Activated CD4-positive, CD25-positive, alpha-beta regulatory T cell (primary cell): Measurements from ENCODE around the gene ADARB2.

Source experiments
- DNase-seq, 4 experiments: peaks; one replicate each; lab custom pipeline; 2025; lab: John Stamatoyannopoulos, UW

Gene ADARB2

DNA sequence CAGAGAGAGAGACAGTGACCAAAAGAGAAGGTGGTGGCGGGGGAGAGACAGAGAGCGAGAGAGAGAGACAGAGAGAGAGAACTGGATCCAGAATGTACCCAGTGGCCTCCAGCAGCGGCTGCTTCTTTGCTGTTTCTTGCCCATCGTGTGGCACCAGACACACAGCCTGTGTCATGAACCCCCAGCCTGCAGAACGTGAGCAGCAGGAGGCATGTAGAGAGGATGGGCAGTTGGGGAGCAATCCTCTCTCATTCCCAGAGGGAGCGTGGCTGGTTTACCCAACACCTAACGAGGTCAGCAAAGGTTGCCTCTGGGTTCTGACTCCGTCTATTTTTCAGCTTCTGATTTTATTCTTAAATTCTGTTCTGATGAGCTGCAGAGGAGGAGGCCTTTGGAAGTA lies 168.1 kb downstream of the ADARB2 start:
- no peak for DNase-seq

DNA sequence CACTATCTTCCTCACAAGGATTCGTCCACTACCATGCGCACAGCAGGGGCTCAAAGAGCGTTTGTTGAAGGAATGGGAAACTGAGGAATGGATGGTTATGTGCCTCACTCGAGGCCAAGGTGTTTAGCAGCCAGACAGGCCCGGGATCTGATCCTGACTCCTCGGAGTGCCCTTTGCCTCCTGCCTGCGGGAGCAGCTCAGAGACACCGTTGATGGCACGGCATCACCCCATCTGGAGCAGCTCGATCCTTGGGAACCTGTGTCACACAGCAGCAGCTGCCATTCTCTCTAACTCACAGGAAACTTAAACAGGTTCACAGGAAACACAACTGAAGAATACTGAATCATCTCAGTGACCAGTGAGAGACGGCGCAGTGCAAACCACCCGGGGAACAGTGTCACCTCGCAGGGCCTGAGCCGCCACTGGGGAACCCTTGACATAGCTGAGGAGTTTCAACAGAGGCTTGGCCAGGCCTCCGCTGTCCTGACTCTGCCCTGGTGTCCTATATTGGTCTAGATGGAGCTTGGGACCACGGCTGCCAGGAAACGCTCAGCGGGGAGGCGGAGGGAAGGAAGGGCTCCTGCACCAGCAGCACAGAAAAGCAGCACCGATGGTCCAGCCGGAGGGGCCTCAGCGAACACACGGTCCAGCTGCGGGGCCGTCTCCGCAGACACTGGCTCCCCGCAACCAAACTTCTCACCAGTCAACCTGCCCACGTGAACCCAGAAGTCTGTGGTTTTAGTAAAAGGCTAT lies 169.4 kb downstream of the ADARB2 start:
- DNase-seq = no peak

DNA sequence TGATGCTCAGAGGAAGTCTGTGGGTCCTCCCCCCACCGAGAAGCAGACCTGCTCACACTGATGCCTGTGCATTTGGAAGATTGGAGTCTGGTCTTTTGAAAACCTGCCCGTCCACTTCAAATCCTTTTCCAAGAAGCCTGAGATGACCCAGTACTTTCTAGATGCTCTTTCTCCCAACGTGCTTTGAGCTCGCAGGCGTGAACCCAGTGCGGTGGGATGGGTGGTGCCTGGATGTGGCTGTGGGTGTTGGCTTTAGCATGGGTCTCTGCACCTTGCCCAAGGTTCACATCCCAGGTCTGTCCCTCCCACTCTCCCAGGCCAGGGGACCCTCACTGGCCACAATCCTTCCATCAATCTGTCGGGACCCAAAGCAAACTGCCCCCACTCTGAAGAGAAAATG lies 170.2 kb downstream of the ADARB2 start:
- no peak for DNase-seq

DNA sequence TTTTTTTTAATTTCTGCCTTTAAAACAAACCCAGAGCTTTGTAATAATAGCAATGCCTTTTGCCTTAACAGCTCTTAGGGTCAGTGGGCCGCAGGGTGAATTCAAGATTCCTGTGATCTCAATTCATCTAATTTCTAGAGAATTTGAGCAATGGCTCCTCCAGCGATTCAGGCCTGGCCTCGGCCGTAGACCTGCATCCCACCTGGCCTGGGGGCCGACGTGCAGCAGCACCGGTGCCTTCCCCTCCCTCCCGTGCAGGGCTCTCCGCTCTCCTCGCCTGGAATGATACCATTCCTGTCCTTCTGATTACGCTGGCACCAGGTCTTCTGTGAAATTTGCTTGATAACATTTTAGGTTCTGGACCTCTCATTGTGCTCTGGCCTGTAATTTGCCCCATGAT lies 172.5 kb downstream of the ADARB2 start:
- DNase-seq = no peak

DNA sequence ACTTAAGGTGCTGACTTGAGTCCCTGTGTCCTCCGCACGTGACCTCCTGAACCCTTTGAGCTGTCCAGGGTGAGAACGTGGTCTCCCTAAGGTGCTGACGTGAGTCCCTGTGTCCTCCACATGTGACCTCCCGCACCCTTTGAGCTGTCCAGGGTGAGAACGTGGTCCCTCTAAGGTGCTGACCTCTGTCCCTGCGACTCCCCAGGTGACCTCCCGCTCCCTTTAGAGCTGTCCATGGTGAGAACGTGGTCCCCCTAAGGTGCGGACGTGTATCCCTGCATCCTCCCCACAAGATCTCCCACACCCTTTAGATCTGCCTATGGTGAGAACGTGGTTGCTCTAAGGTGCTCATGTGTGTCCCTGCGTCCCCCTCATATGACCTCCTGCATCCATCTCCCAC lies 174.3 kb downstream of the ADARB2 start:
- no peak for DNase-seq

DNA sequence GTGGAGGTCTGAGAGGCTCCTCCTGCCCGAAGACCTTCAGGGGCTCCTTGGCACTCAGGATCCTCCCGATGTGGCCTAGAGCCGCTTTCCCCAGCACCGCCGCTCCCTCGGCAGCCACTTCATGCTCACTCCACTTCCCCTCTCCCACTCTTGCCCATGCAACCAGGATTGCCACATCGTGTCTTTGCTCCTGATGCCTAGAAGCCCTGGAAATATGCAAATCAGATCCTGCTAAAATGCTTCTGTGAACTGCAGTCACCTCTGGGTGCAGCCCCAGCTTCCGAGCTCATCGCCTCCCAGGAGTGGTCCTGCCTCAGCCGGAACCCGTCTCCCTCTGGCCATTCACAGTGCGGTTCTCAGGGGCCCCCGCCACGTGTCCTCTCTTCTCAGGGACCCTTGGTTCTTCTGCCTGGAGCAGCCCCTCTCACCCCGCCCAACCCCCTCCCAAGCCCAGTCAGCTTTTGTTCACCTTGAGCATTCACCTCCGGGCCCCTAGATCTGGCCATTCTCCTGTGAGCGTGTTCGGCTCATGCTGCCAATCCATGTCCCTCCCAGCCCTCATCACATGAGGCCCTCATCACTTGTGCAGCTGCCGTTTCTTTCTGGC lies 175.5 kb downstream of the ADARB2 start:
- no peak for DNase-seq

DNA sequence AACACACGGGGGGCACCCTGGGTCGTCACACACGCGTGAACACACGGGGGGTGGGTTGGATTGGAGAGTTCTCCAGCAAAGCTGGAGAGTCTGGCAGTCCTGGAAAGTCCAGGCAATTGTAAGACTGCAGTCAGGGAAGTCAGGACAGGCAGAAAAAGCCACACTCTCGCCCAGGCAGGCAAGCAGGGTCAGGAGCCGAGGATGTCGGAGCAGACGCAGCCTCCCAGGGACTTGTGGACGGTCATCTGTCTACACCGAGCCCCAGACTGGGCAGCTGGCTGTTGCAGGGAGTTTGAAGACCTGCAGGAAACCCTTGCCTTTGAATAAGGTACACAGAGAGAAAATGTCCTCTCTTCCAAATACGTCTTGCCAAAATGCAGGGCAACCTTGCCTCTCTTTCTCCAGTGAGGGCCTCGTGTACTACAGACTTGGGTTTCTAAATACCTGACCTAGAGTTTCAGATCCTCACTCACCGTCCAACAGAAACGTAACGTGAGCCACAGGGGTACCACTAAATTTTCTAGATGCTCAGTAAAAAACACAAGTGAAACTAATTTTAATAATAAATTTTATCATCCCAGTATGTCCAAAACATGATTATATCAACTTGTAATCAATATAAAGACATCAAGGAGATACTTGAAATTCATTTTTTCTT lies 176.7 kb downstream of the ADARB2 start:
- no peak for DNase-seq

DNA sequence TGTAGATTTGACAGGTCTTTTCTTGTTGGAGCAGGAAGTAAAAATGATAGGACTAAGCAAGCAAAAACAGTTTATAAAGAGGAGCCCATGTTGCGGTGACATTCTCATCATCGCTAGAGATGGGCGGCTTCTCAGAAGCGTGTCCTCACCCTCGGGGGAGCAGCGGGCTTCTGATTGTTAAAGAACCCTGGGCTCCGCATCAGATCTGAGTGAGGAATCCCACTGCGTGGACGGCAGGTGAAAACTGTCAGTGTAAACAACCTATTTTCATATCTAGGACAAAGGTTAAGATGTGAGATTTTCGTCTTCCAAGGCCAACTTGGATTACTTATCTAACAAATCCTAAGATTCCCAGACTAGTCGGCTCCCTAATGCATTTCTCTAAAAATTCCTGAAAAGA lies 177.6 kb downstream of the ADARB2 start:
- no peak for DNase-seq

DNA sequence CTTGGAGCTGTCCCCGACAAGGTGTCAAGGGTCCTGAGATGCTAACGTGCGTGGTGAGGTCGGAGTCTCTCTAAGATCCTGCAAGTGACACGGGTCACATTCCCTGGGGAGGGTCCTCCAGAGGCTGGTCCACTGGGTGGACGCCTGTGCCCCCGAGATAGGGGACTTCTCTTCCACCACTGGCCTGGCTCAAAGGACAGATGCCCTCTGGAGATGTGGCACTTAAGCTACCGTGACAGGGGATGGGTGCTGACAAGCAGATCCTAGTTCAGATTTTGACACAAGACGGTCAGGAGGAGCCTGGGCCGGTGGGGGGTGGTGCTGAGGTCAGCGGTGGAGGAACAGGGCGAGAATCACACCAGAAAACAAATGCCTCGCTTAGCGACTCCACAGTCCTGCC lies 178.0 kb downstream of the ADARB2 start:
- DNase-seq = no peak

DNA sequence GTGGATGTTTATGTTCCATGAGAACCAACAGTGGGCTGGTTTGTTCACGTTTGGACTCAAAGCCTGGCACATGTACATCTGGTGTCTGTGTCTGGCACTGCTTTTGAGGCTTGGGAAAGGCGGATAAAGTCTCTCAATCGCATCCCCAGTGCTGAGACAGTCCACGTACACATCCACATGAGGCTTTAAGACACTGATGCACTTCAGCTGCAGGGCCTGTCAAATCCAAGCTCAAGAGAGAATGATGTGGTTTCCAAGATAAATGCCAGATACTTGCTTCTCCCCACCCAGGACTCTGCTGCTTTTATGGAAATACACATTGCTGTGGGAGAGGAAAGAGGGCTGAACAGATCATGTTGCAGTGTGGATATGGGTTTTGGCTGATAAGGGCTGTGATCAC lies 178.4 kb downstream of the ADARB2 start:
- no peak for DNase-seq

DNA sequence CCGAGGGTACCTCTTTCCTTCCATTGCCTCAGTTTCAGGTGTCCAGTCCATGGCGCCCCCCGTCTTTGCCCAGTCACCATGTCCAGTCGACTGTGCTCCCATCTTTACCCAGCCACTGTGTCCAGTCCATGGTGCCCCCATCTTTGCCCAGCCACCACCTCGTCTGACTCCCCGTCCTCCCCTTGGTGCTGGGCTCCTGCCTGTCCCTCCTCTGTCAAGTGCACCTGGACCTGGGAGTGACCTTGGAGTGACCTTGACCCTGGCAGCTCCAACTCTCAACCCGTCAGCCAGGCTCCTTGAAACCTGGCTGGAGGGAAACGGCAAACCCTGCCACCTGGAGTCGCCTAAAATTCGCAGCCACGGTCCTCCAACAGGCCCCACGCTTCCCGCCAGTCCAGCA lies 180.2 kb downstream of the ADARB2 start:
- DNase-seq = no peak

DNA sequence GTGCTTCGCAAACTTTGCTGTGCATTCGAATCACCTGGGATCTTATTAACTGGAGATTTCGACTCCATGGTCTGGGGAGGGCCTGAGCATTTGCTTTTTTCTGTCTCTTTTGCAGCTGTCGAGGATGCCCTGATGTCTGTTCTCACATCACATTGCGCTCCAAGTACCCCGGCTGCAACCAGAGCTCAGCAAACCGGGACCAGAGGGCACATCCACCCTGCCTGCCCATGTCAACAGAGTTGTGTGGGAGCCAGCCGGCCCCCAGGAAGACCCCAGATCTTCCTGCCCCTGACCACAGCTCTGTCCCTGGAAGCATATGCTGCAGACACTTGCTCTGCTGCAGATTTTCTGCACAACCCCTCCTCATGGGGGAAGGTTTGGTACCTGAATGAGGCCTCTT lies 180.8 kb downstream of the ADARB2 start:
- DNase-seq = no peak

DNA sequence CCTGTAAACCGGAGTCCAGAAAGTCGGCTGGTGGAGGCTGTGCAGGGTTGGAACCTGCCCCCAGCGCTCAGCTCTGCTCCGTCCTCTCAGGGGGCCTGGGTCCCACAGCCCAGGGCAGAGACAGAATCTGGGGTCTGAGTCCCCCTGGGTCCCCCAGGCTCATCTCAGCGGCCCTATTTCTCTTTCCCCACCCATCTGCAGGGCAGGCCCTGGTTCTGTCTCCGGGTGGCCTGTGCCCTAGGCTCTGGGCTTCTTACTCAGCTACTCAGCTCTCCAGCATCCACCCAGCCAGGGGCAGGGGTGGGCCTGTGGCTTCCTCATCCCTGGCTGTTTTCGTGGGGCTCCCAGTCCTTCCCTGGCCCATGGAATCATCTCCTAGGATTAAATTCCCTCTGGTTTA lies 183.4 kb downstream of the ADARB2 start:
- no peak for DNase-seq

DNA sequence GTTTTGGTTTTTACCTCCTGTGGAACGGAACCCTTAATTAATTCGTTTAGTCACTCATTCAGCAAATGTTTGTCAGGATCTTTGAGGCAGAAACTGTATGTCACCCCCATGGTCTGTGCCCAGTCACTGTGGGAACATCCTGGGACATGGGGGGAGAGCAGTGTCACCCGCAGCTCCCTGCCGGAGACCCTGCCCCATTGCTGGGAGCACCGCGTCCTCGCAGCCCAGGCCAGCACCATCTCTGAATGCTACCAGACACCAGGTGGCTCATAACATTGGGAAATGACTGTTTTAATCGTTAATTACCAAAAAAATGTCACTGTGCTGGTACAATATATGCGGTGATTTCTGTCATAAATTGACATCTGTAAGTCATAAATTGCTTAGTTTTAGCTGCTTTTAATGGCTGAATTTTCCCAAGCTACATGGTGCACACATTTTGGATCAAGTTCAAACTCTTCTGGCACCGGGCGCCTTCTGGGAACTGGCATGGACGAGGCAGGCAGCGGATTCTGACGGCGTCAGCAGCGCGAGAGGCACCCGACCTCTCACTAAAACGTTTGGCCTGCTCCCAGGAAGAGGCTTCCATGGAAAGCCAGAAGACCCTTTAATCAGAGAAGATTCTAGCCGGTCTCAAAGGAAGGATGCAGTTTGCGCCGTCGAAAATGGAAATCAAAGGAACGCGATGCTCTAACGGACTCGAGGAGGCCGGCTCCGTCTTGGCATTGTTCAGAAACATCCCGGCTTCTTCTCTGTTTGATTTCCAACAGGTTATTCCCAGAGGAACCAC lies 184.2 kb downstream of the ADARB2 start:
- no peak for DNase-seq

DNA sequence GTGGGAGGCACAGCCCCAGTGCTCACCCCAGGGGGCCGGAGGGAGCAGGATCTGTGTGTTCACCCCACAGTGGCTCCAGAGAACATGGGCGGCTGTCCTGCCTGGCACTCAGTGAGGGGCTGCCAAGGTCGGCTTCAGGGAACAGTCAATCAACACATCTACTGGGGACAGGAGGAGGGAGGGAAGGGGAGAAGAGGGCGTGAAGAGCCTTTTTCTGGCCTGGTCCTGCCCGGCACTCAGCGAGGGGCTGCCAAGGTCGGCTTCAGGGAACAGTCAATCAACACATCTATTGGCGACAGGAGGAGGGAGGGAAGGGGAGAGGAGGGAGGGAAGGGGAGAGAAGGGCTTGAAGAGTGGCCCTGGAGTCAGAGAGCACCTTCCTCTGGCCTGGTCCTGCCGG lies 184.9 kb downstream of the ADARB2 start:
- no peak for DNase-seq

DNA sequence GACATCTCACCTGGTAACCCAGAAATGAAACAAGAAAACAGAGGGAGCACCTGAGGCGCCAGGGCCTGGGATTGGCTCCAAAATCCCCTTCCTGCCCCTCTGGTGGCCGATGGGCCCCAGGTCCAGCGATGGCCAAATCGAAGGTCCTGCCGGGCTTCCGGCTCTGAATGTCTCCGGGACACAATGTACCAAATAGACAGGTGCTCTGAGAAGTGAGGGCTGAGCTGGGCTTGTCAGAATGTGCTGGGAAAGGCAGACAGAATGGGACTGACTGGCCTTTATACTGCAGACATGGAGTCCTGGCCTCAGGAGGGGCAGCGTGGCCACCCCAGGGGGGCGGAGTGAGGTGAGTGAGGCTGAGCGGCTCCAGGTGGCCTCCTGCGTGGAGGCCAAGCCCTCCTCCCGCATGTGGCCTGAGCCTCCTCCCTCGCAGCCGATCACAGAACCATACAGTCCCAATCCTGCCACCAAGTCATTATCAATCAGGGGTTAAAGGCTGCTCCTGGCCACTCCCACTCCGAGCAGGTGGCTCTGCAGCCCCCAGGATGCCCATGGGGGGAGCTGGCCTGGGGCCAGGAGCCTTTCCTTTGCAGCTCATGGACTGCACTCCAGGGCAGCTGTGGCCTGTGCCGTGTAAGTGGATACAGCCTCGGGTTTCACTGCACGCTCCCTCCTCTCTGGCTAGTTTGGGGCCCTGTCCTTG lies 185.5 kb downstream of the ADARB2 start:
- DNase-seq = no peak

DNA sequence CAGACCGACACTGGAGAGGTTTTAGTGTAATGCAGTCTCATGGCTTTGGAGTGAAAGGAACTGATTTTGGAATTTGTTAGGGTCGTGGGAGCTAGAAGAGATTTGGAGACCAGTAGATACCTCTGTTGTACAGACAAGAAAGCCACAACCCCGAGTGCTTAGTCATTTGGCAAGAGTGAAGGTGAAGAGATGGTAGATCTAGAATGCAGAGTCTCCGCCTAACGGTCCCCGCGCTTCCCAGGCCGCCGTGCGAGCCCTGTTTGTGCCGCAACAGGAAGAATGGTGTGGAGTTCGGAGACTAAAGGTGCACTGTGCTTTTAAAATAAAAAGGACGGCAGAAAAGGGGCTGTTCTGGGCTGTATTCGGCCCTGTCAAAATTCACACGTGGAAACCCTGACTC lies 186.7 kb downstream of the ADARB2 start:
- DNase-seq = no peak

DNA sequence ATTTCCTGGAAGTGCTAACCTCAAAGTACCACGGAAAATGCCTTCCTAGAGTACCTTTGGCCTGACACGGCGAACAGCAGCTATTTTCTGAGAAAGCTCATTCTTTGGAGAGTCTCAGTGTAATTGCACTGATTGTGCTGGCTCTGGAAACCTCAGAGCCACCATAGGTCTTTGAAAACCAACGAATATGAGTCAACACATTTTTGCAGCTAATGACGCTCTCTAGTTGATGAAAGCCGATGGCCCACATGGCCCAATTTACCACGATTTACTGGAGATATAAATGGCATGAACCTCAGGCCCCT lies 187.1 kb downstream of the ADARB2 start:
- DNase-seq = no peak

DNA sequence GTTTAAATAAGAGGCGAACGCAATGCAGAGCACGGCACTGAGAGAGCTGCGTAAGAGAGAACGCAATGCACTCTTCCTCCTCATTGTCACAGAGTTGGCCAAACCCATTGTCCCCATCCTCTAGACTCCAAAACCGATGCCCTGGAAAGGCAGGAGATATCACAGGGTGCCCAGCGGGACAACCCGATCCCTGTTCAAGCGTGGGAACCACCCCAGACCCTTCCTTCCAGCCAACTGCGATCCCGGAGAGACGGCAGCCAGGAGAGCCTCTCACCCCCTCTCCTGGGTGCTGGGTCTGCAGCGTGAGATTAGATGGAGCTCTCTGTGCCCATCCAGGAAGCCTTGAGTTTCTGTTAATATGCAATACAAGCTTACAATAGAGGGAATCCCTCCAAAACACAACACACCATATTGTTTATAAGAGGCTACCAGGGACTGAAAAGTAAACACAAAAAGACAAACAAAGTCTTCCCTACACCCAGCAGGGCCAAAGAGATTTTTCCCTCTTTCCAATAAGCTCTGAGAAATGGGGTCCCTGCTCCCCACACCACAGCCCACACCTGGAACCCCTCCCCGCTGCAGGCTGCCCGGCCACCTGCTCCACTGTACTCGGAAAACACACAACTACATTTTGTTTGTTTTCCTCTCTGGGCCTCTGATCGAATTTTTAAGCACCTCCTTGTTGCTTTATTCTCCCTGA lies 187.6 kb downstream of the ADARB2 start:
- DNase-seq = no peak

DNA sequence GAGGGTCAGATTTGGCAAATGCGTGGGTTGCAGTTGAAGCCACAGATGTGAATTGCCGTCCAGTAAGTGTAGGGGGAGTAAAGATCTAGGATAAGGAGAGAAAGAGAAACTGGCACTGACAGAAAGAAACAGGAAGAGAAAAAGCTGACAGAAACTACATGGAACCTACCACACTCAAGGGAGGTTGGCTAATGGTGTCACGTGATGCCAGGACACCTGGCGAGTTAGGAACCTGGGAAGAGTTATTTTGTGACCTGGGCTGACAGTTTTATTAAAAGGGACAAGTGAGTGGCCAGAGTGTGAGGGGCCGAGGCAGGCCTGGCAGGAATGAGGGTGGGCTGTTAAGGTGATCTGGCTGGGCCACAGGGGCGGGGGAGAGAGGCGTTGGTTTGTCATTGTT lies 188.7 kb downstream of the ADARB2 start:
- DNase-seq = no peak

DNA sequence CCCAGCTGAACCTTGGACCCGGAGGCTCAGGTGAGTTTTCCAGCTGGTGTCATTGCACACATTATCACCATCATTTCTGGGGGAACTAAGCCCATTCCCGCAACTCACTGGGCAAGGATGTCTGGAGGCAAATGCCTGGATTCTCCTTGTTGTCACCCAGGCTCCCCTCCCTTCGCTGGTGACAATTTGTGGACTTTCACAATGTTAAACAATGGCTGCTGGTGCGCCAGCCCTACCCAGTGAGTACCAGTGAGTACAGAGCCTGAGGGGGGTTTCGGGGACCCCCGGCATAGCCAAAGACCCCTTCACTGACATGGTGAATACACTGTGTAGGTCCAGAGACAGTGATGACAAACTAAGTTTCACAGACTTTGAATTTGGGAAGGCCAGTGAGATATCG lies 189.2 kb downstream of the ADARB2 start:
- no peak for DNase-seq
